ENCODE measurements around the gene ZP3.
"Not testable (repeated sequence)": the region's sequence is repeated elsewhere in the genome, so short reads cannot be mapped to it uniquely, and the experiment has no call there.

The ZP3 gene
- total RNA-seq = 0.12 to 0.97 (median 0.65) reads per million in 4 experiments

GRCh38 chr7:76424413-76425111, at the start of gene ZP3:
ZP3 (plus strand) TSS chr7:76424950; CDS start chr7:76424965, 15 bp downstream.
- no peak for DNase-seq

GRCh38 chr7:76375251-76375650, 49.5 kb upstream of the ZP3 start:
- DNase-seq = no peak

- no peak for DNase-seq
Observed at GRCh38 chr7:76377186-76377918, 47.4 kb upstream of the ZP3 start.

GRCh38 chr7:76380623-76380966, 44.2 kb upstream of the ZP3 start:
- no peak for DNase-seq

GRCh38 chr7:76381814-76382213, 42.9 kb upstream of the ZP3 start:
- no peak for DNase-seq

- DNase-seq = no peak
Observed at GRCh38 chr7:76383089-76383944, 41.4 kb upstream of the ZP3 start.

GRCh38 chr7:76386691-76387260, 38.0 kb upstream of the ZP3 start:
- no peak for DNase-seq

- DNase-seq = not testable (repeated sequence)
Observed at GRCh38 chr7:76387789-76388188, 37.0 kb upstream of the ZP3 start.

GRCh38 chr7:76390092-76390491, 34.7 kb upstream of the ZP3 start:
- DNase-seq = no peak

- DNase-seq = no peak
Observed at GRCh38 chr7:76392531-76393115, 32.1 kb upstream of the ZP3 start.

- peak; percentile 86 for DNase-seq
Observed at GRCh38 chr7:76393116-76394031, 31.4 kb upstream of the ZP3 start.

- no peak for DNase-seq
Observed at GRCh38 chr7:76394957-76395356, 29.8 kb upstream of the ZP3 start.

- not testable (repeated sequence) for DNase-seq
Observed at GRCh38 chr7:76395605-76395964, 29.2 kb upstream of the ZP3 start.

GRCh38 chr7:76395965-76396726, 28.6 kb upstream of the ZP3 start:
- no peak for DNase-seq

- no peak for DNase-seq
Observed at GRCh38 chr7:76396864-76397263, 27.9 kb upstream of the ZP3 start.

GRCh38 chr7:76397409-76398183, 27.2 kb upstream of the ZP3 start:
- peak; percentile 79 for DNase-seq

- DNase-seq = no peak
Observed at GRCh38 chr7:76400248-76400647, 24.5 kb upstream of the ZP3 start.

GRCh38 chr7:76403097-76403496, 21.7 kb upstream of the ZP3 start:
- not testable (repeated sequence) for DNase-seq

- no peak for DNase-seq
Observed at GRCh38 chr7:76403780-76404494, 20.8 kb upstream of the ZP3 start.

Data from effector CD8-positive, alpha-beta T cell (primary cell).